H9 (cell line): ENCODE measurements around the gene DEPP1. TPM values are rescaled to one million over a fixed set of nuclear protein-coding genes. Genes with fewer than 3 reads are reported as not detected.

ENCODE experiments used
- DNase-seq: peaks from one replicate; pipeline ENCODE4 v3.0.0-alpha.2; 2017
- H2AFZ ChIP-seq: one replicate; pipeline ENCODE4 v1.6.1; 2013; ENCODE audit warnings: mild to moderate bottlenecking, low read length, control low read depth, moderate library complexity
- H2AK5ac ChIP-seq: 2 replicates; pipeline ENCODE4 v1.6.1; 2013; ENCODE audit warnings: low read length, control low read depth, mixed read lengths; ENCODE audit not compliant: insufficient read length
- H2BK120ac ChIP-seq: one replicate; pipeline ENCODE4 v1.6.1; 2013; ENCODE audit warnings: low read depth, mild to moderate bottlenecking, low read length, control low read depth, inconsistent platforms; ENCODE audit not compliant: poor library complexity, severe bottlenecking
- H2BK12ac ChIP-seq: 2 replicates; pipeline ENCODE4 v1.6.1; 2013; ENCODE audit warnings: low read length, control low read depth, mixed read lengths, low read depth; ENCODE audit not compliant: insufficient read length
- H2BK15ac ChIP-seq: 2 replicates; pipeline ENCODE4 v1.6.1; 2013; ENCODE audit warnings: low read depth, low read length, control low read depth
- H2BK20ac ChIP-seq: one replicate; pipeline ENCODE4 v1.6.1; 2013; ENCODE audit warnings: low read depth, mild to moderate bottlenecking, low read length, control low read depth, inconsistent platforms; ENCODE audit not compliant: poor library complexity, severe bottlenecking
- H2BK5ac ChIP-seq: 2 replicates; pipeline ENCODE4 v1.6.1; 2013; ENCODE audit warnings: low read length, control low read depth, mixed read lengths; ENCODE audit not compliant: insufficient read length
- H3K14ac ChIP-seq: 2 replicates; pipeline ENCODE4 v1.6.1; 2013; ENCODE audit warnings: low read length, control low read depth; ENCODE audit not compliant: insufficient read depth
- H3K18ac ChIP-seq: 2 replicates; pipeline ENCODE4 v1.6.1; 2013; ENCODE audit warnings: low read depth, mild to moderate bottlenecking, mixed read lengths, low read length, control low read depth; ENCODE audit not compliant: insufficient read length
- H3K23ac ChIP-seq: 2 replicates; pipeline ENCODE4 v1.6.1; 2013; ENCODE audit warnings: low read length, control low read depth, mixed read lengths, low read depth; ENCODE audit not compliant: insufficient read length
- H3K23me2 ChIP-seq: 2 replicates; pipeline ENCODE4 v1.6.1; 2013; ENCODE audit warnings: low read depth, mild to moderate bottlenecking, mixed read lengths, low read length, control low read depth; ENCODE audit not compliant: insufficient read length, poor library complexity, severe bottlenecking
- H3K27ac ChIP-seq: 2 replicates; pipeline ENCODE4 v1.5.1; 2013; ENCODE audit warnings: low read length, control low read depth, mixed read lengths, low read depth; ENCODE audit not compliant: insufficient read length
- H3K27me3 ChIP-seq: 2 replicates; pipeline ENCODE4 v1.6.1; 2013; ENCODE audit warnings: low read length, control low read depth, inconsistent platforms; ENCODE audit not compliant: insufficient read depth
- H3K4ac ChIP-seq: 2 replicates; pipeline ENCODE4 v1.6.1; 2013; ENCODE audit warnings: low read depth, mild to moderate bottlenecking, control low read depth, inconsistent platforms, low read length, moderate library complexity
- H3K4me1 ChIP-seq: 2 replicates; pipeline ENCODE4 v1.6.1; 2013; ENCODE audit warnings: low read length, control low read depth, inconsistent platforms; ENCODE audit not compliant: insufficient read depth
- H3K4me2 ChIP-seq: 2 replicates; pipeline ENCODE4 v1.6.1; 2013; ENCODE audit warnings: low read length, control low read depth, mixed read lengths; ENCODE audit not compliant: insufficient read length, insufficient read depth
- H3K56ac ChIP-seq: 2 replicates; pipeline ENCODE4 v1.6.1; 2013; ENCODE audit warnings: low read depth, mild to moderate bottlenecking, mixed read lengths, low read length, control low read depth; ENCODE audit not compliant: insufficient read length
- H3K79me1 ChIP-seq: 2 replicates; pipeline ENCODE4 v1.6.1; 2013; ENCODE audit warnings: low read depth, mild to moderate bottlenecking, moderate library complexity, low read length, control low read depth, inconsistent platforms; ENCODE audit not compliant: insufficient read depth, poor library complexity, severe bottlenecking
- H3K79me2 ChIP-seq: 2 replicates; pipeline ENCODE4 v1.6.1; 2013; ENCODE audit warnings: low read length, control low read depth, inconsistent platforms; ENCODE audit not compliant: insufficient read depth
- H3K9ac ChIP-seq: 2 replicates; pipeline ENCODE4 v1.6.1; 2013; ENCODE audit warnings: low read length, control low read depth, mixed read lengths; ENCODE audit not compliant: insufficient read length; ENCODE audit errors: extremely low read depth
- H3K9me3 ChIP-seq: one replicate; pipeline ENCODE4 v1.6.1; 2013; ENCODE audit warnings: low read depth, low read length, inconsistent platforms; ENCODE audit not compliant: control insufficient read depth
- H3T11ph ChIP-seq: one replicate; pipeline ENCODE4 v1.6.1; 2013; ENCODE audit warnings: mild to moderate bottlenecking, low read length, control low read depth, inconsistent platforms
- H4K20me1 ChIP-seq: one replicate; pipeline ENCODE4 v1.6.1; 2013; ENCODE audit not compliant: control insufficient read depth, insufficient read length, insufficient read depth
- H4K5ac ChIP-seq: 2 replicates; pipeline ENCODE4 v1.6.1; 2013; ENCODE audit warnings: low read depth, mild to moderate bottlenecking, mixed read lengths, low read length, control low read depth; ENCODE audit not compliant: insufficient read length
- H4K8ac ChIP-seq: replicated peaks from 2 replicates; pipeline ENCODE4 v1.6.1; 2013; ENCODE audit warnings: low read length, control low read depth, mixed read lengths, low read depth; ENCODE audit not compliant: insufficient read length
- H4K91ac ChIP-seq: 2 replicates; pipeline ENCODE4 v1.6.1; 2013; ENCODE audit warnings: low read depth, mild to moderate bottlenecking, moderate library complexity, mixed read lengths, low read length, control low read depth; ENCODE audit not compliant: insufficient read length
- H3K27ac Mint-ChIP-seq, 3 experiments: 2 replicates in 2 of 3; 3 replicates in 1 of 3; pipeline ENCODE4 v1.8.0; 2020 to 2021; ENCODE audit warnings: mixed read lengths in 3 of 3, mild to moderate bottlenecking in 1 of 3, moderate library complexity in 1 of 3
- H3K27me3 Mint-ChIP-seq: 2 replicates; pipeline ENCODE4 v1.8.0; 2021; ENCODE audit warnings: low read depth, mild to moderate bottlenecking, moderate library complexity, mixed read lengths
- H3K36me3 Mint-ChIP-seq, 3 experiments: 2 replicates in 2 of 3; 3 replicates in 1 of 3; pipeline ENCODE4 v1.8.0; 2020 to 2021; ENCODE audit warnings: low read depth in 3 of 3, mixed read lengths in 3 of 3; ENCODE audit not compliant: insufficient read depth in 1 of 3
- H3K4me1 Mint-ChIP-seq, 2 experiments: 2 replicates each; pipeline ENCODE4 v1.8.0; 2020; ENCODE audit warnings: mixed read lengths in 2 of 2
- H3K4me3 Mint-ChIP-seq, 2 experiments: 2 replicates in 1 of 2; 3 replicates in 1 of 2; pipeline ENCODE4 v1.8.0; 2020 to 2021; ENCODE audit warnings: mild to moderate bottlenecking in 2 of 2, mixed read lengths in 2 of 2, moderate library complexity in 1 of 2
- H3K9me3 Mint-ChIP-seq, 2 experiments: 2 replicates in 1 of 2; 3 replicates in 1 of 2; pipeline ENCODE4 v1.8.0; 2020; ENCODE audit warnings: mild to moderate bottlenecking in 2 of 2, mixed read lengths in 2 of 2, moderate library complexity in 1 of 2
- CTCF ChIP-seq: fragments of 200-600 bp; sonication (generic); conservative IDR thresholded peaks from 3 replicates; pipeline ENCODE4 v1.8.0; 2021; ENCODE audit warnings: antibody characterized with exemption, mild to moderate bottlenecking
- WGBS: extraction: QIAGEN DNeasy Blood & Tissue Kit; methylation state at CpG from one replicate; pipeline ENCODE4 v1.1.7; 2013; ENCODE audit warnings: missing lambda C conversion rate, low lambda C conversion rate, mixed read lengths; ENCODE audit not compliant: insufficient read length; ENCODE audit errors: extremely low coverage; 5-methylcytosine and 5-hydroxymethylcytosine counted together
- total RNA-seq: library from RNA; stranded (reverse); gene quantifications from 2 replicates; pipeline ENCODE4 v1.2.1, GENCODE V29; 2021

The DEPP1 gene
- total RNA-seq, 1 experiment from 2014 or later, result 2.4 TPM

DNA sequence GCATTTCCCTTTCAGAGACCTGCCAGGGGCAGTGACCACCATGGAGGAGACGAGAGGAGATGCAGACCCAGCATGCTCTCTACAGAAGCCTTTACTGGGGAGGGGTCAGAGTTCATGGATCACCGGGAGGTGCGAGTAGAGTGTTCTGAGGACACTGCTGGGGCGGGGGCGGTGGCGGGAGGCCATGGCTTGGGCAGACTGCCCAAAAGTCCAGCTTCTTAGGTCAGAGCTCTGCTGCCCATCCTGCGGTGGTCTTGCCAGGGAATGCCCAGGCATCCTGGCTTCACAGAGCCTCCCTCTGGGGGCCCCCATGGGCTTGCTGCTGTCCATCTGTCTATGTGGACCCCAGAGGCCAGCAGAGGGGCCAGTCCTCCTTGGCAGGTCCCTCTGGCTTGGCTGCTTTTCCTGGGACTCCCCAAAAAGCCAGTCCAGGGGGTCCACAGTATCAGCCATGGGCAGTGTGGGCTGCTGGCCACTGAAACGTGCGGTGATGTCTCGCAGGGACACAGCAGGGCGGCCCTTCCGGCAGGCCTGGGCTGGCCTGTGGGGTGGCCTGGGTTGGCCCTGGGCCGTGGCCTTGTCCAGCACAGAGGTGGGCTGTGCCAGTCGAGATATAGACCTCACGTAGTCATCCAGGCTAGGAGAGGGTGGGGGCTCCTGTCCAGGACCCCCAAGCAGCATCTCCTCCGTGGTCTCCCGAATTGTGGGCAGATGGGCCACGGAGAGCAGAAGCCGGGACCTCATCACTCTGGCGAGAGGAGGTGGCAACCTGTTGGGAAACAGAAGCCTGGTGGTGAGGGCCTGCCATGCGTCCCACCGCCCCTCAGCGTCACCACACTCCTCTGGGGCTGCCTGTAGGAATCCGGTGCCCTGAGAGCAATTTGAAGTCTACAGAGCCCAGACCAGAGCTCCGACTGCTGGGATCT, 1.1 kb downstream of the DEPP1 start:
- no peak for DNase-seq
- no peak overlapping the region for H3K4me2 ChIP-seq

More for the DNA sequence above, 1.1 kb downstream of the DEPP1 start:
- Mint-ChIP-seq H3K27me3 (peaks cover 7% of the 10 kb centered on the region), H3K4me3 (no peak overlapping the region), H3K36me3 (peaks cover 0 to 3% (median 0%) of the 10 kb centered on the region in 3 experiments; a peak in 1 of 7 replicates), H3K9me3 (no peaks in the 10 kb centered on the region), H3K27ac (no peak overlapping the region), H3K4me1 (peaks cover 69 to 72% of the 10 kb centered on the region in 2 experiments)
- no peak overlapping the region for H3K56ac ChIP-seq
- no peak overlapping the region for H4K5ac ChIP-seq
- no peak overlapping the region for H4K91ac ChIP-seq
- no peaks in the 10 kb centered on the region for H3K79me1 ChIP-seq
- no CpG with 5 or more reads among the region's 25 CpGs for WGBS
- H3K27ac ChIP-seq, result no peak overlapping the region
- H3K9ac ChIP-seq, result no peak overlapping the region
- H3K18ac ChIP-seq, result no peak overlapping the region
- no peak overlapping the region for H2AK5ac ChIP-seq
- H2BK120ac ChIP-seq, result no peak overlapping the region
- no peak overlapping the region for H3K23ac ChIP-seq
- H3K4ac ChIP-seq, result no peak overlapping the region
- no peak overlapping the region for H2AFZ ChIP-seq
- no peak overlapping the region for H2BK5ac ChIP-seq
- no peak overlapping the region for H2BK12ac ChIP-seq
- H2BK15ac ChIP-seq, result no peak overlapping the region
- H3T11ph ChIP-seq, result no peak overlapping the region
- no peak overlapping the region; the same call in 1 of the 2 replicates for H3K14ac ChIP-seq
- H4K20me1 ChIP-seq, result no peaks in the 10 kb centered on the region
- no peaks in the 10 kb centered on the region for H3K27me3 ChIP-seq
- TF ChIP-seq CTCF, result 0 out of 3 replicates have a peak, but pooled peaks have one; percentile 12
- peaks cover 16% of the 10 kb centered on the region for H3K4me1 ChIP-seq
- no peaks in the 10 kb centered on the region for H3K79me2 ChIP-seq
- H4K8ac ChIP-seq, result no peak overlapping the region
- no peak overlapping the region for H2BK20ac ChIP-seq
- H3K23me2 ChIP-seq, result peaks cover 4% of the 10 kb centered on the region
- no peaks in the 10 kb centered on the region for H3K9me3 ChIP-seq
